ENCODE results near the gene DNAH1. TPM values are rescaled to one million over a fixed set of nuclear protein-coding genes. Genes with fewer than 3 reads are reported as not detected.

The DNAH1 gene
- total RNA-seq, 2 donors from 2014 or later, result 1.5 to 2.5 TPM

DNA sequence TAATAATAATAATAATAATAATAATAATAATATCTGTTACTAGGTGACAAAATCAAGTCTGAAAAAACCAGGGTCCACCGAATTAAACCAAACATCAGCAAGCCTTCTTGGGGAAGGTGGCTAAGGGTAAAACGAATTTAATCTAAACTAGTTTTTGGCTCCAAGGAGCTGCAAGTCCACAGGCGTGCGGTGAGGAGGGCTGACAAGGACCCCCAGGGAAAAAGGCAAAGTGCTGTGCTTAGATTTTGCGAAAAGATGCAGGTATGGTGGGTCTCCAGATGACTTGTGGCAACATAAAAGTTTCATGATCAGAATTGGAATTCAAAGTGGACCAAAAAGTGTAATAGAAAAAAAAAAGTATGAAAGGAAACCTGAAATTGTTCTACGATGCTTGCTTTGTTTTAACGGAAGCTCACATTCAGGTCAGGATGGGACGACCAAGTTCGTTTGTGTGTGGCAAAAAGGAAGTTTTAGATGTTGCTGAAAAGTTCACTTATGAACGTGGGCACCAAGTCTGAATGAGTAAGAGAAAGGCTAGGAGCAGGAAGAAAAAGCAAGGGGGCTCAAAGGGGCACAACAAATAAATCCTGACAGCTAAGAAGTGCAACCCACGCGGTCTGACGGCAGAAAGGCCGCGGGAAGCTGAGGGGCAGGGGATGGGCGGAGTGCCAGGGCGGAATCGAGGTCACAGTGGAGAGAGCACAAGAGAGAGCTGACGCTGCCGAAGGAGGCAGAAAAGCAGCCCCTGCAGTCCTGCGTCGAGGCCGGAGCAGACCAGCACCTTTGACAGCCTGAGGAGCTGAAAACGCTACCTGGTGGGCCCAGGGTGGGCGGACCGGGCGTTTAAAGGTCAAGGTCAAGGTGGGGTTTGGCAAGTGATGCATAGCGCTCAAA, 38.8 kb upstream of the DNAH1 start:
- no peaks in the 10 kb centered on the region for H3K9me3 ChIP-seq
- H3K4me1 ChIP-seq, result peaks cover 0 to 72% of the 10 kb centered on the region in 2 donors
- no peaks in the 10 kb centered on the region for H3K27me3 ChIP-seq
- peak overlapping the region; percentile 66 to 88 for H3K4me3 ChIP-seq
- peaks cover 7% of the 10 kb centered on the region for H3K36me3 ChIP-seq
- peak overlapping the region; percentile 90 to 98 for H3K27ac ChIP-seq
- peak; percentile 77 for DNase-seq (ENCODE audit: low spot score)
- TF ChIP-seq, protein P1, sequence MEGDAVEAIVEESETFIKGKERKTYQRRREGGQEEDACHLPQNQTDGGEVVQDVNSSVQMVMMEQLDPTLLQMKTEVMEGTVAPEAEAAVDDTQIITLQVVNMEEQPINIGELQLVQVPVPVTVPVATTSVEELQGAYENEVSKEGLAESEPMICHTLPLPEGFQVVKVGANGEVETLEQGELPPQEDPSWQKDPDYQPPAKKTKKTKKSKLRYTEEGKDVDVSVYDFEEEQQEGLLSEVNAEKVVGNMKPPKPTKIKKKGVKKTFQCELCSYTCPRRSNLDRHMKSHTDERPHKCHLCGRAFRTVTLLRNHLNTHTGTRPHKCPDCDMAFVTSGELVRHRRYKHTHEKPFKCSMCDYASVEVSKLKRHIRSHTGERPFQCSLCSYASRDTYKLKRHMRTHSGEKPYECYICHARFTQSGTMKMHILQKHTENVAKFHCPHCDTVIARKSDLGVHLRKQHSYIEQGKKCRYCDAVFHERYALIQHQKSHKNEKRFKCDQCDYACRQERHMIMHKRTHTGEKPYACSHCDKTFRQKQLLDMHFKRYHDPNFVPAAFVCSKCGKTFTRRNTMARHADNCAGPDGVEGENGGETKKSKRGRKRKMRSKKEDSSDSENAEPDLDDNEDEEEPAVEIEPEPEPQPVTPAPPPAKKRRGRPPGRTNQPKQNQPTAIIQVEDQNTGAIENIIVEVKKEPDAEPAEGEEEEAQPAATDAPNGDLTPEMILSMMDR (IDR thresholded peaks at IDR 0.05), result no peak

DNA sequence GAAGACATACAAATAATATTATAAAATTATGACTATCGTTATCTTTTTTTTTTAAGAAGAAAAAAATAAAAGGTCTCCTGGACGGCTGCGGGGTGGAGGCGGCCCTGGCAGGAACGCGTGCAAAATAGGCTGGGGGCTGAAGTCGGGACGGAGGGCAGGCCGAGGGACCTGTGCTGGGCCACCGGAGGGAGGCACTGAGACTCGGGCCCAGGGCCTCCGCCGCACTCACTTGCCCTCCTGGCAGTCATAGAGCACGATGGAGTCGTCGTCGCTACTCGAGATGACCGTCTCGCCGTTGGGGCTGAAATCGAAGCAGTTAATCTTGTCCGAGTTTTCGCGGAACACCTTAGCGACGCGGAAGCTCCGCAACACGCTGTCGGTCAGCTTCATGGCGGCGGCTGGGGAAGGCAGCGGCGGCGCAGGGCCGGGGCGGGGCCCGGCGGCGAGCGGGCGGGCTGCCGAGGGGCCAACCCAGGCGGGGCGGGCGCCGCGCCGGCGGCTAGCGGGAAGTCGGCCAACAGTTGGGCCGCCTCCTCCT, 38.1 kb upstream of the DNAH1 start:
- Histone ChIP-seq H3K27ac (peak overlapping the region; percentile 90 to 98), H3K36me3 (peaks cover 1% of the 10 kb centered on the region), H3K4me1 (peaks cover 0 to 70% of the 10 kb centered on the region in 2 donors), H3K4me3 (peak overlapping the region; percentile 66 to 88), H3K9me3 (no peaks in the 10 kb centered on the region), H3K27me3 (no peaks in the 10 kb centered on the region)
- TF ChIP-seq, protein P1 (IDR thresholded peaks at IDR 0.05), result no peak
- no peak for DNase-seq (ENCODE audit: low spot score)

DNA sequence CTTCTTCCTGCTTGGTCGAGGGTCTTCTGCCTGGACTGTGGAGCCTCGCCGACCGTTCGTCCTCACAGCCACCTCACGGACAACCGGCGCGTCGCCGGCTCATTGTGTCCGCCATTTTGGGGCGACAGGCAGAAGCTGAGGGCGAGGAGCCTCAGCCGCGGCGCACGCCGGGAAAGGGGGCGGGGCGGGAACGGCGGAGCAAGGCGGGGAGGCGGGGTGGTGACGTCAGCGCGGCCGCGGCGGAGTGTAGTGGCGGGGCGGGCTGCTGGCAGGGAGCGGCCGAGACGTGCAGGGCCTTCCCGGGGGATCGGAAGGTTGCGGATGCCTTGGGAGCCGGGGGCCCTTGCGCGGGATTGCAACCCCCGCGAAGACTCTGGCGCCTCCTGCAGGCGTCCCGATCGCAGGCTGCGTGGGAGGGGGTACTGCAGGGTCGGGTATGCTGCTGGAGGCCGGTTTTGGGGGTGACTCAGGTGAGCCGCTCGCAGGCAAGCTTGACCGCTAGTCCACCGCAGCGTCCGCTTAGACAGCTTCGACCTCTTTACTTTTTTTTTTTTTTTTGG, 37.5 kb upstream of the DNAH1 start, which contains the start of gene WDR82:
Gene WDR82 (minus strand): TSS at position 140 of the 560 bp plus-strand sequence. CDS start 288 bp downstream, outside the sequence.
- no peaks in the 10 kb centered on the region for H3K27me3 ChIP-seq
- DNase-seq (ENCODE audit: low spot score), result peak; percentile 97
- no peaks in the 10 kb centered on the region for H3K36me3 ChIP-seq
- peaks cover 0 to 65% of the 10 kb centered on the region in 2 donors for H3K4me1 ChIP-seq
- peak within 1 kb of the TSS; percentile 90 to 98 for H3K27ac ChIP-seq
- H3K4me3 ChIP-seq, result peak within 1 kb of the TSS; percentile 66 to 88
- TF ChIP-seq, protein P1 (IDR thresholded peaks at IDR 0.05), result peak in 1 of 2 donors; percentile 77
- H3K9me3 ChIP-seq, result no peaks in the 10 kb centered on the region

DNA sequence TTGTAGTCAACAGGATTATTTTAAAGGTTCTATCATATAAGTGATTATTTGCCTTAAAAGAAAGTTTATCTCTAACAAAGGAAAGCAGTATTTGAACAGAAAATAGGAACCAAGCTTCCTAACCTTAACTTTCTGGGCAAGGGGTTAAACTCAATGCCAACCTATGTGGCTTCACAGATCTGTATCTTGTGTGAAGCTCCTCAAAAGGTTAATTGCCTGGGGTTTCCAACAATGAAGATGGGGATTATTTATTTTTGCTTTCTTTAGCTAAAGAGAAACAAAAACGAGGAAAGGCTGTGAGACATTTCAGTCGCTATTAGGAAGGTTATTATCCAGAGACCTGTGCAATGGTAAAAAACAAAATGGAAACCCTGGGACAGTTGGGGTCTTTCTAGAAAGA, 36.5 kb upstream of the DNAH1 start:
- Histone ChIP-seq H3K9me3 (no peaks in the 10 kb centered on the region), H3K27me3 (no peaks in the 10 kb centered on the region), H3K27ac (peak overlapping the region; percentile 90 to 98), H3K36me3 (no peaks in the 10 kb centered on the region), H3K4me1 (peaks cover 0 to 55% of the 10 kb centered on the region in 2 donors), H3K4me3 (peak overlapping the region in 1 of 2 donors; percentile 66)
- TF ChIP-seq, protein P1 (IDR thresholded peaks at IDR 0.05), result no peak
- DNase-seq (ENCODE audit: low spot score), result no peak

DNA sequence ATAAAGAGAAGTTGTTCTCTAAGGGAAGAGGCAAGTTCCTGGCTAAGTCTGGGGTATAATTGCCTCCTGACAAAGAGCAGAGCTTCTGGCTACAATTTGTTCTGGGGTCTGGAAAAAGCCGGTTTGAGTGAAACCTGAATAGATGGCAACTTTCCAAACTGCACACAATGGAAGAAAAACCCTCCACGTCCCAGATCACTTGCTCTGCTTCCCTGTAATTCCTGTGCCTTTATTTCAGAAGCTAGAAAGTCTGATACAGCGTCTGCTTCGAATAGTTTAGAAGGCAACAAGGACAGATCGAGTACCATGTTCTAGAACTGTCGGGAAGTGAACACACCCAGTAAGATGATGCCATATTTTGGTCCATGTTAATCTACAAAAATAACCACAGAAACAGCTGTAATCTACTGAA, 36.1 kb upstream of the DNAH1 start:
- DNase-seq (ENCODE audit: low spot score), result no peak
- Histone ChIP-seq H3K9me3 (no peaks in the 10 kb centered on the region), H3K4me3 (no peak overlapping the region), H3K27ac (peak overlapping the region; percentile 90 to 98), H3K4me1 (peaks cover 0 to 51% of the 10 kb centered on the region in 2 donors), H3K27me3 (no peaks in the 10 kb centered on the region), H3K36me3 (no peaks in the 10 kb centered on the region)
- TF ChIP-seq, protein P1 (IDR thresholded peaks at IDR 0.05), result no peak

Data from right atrium auricular region (tissue), 2 donors.